HG02885 (cell line): Measurements from ENCODE around the gene POU3F3.
A peak's percentile ranks its signal among the peaks of the same experiment; 100 is the strongest.

Source experiments
- ATAC-seq: cut with Tn5 transposase; IDR thresholded peaks from one replicate; pipeline ENCODE4 v1.9.1; 2021; ENCODE audit warnings: mild to moderate bottlenecking; ENCODE audit not compliant: unreplicated experiment, poor library complexity

POU3F3 gene

DNA sequence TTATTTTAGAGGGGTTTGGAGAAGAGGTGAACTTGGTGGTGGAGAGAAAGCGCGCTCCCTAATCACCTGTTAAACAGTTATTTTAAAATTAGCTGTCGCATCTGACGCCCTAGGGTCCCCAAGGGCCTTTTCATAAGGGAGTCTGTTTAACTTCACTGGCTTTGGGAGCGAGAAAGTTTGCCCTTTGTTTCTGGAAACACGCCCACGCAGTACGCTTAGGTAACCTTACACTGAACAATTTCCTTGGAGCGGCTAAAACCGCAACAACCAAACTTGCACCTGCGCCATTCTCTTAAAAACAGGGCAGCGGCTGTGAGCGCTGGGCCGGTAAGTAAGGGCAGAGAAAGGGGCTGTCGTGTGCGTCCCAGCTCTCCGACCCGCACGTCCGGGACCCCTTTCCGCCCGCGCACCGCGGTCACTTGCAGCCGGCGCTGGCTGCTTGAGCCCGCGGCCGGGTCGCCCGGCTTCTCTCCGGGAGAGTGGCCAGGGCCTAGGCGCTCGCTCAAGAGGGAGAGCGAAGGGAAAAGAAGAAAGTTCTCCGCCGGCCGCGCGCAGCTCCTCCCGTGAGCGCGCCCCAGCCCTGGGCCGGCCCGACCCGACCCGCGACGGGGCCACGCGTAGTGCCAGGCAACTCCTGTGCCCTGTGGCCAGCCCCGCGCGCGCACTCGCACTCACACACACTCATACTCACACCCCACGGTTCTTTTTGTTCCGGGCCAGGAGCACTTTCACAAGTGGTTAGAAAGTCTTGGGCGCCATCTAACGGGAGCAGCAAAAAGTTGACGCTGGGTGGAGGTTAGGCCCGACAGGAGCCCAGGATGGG lies 19.2 kb downstream of the POU3F3 start:
- peak; percentile 90 for ATAC-seq

DNA sequence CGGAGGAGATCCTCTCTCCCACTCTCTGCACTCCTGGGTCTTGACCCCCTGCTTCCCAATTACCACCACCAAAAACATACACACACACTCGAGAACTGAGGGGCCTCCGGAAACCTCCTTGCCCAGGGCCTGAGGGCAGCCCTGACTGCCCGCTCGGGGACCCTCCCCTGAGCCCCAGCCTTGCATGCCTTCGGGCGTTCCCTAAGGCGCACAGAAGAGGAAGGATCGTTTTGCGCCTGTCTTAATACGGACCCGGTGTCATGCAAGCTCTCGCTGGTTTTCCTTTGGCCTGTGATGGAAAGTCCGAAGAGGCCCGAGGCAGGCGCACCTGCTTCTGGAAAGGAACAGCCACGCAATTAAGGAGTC lies 19.8 kb downstream of the POU3F3 start:
- peak; percentile 6 for ATAC-seq

DNA sequence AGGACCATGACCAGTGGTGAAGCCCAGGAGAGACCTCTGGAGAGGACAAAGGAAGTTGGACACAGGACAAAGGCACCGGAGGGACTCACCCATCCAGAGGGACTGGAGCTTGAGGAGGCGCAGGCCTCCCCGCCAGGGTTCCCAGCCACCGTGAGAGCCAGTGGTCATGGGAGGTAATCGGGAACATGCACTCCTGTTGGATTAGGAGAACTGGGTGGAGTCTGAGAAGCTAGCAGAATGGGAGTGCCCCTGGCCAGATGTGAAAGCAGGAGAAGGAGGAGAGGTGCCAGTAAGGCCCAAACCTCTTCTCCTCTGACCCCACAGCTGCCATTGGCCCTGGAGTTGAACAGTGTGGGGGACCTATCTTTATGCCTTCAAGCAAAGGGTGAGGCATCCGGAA lies 20.3 kb downstream of the POU3F3 start:
- ATAC-seq, result no peak

DNA sequence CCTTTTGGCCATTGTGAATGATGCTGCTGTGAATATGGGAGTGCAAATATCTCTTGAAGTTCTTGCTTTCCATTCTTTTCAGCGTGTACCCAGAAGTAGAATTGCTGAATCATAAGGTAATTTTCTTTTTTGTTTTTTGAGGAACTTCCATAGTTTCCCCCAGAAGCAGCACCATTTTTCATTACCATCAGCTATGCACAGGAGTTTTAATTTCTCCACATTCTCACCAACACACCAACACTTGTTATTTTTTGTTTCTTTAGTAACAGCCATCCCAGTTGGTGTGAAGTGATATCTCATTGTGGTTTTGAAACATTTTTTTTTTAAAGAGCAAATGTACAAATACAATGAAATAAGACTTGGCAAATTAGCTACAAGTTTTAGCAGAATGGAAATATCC lies 21.3 kb downstream of the POU3F3 start:
- ATAC-seq, result no peak

DNA sequence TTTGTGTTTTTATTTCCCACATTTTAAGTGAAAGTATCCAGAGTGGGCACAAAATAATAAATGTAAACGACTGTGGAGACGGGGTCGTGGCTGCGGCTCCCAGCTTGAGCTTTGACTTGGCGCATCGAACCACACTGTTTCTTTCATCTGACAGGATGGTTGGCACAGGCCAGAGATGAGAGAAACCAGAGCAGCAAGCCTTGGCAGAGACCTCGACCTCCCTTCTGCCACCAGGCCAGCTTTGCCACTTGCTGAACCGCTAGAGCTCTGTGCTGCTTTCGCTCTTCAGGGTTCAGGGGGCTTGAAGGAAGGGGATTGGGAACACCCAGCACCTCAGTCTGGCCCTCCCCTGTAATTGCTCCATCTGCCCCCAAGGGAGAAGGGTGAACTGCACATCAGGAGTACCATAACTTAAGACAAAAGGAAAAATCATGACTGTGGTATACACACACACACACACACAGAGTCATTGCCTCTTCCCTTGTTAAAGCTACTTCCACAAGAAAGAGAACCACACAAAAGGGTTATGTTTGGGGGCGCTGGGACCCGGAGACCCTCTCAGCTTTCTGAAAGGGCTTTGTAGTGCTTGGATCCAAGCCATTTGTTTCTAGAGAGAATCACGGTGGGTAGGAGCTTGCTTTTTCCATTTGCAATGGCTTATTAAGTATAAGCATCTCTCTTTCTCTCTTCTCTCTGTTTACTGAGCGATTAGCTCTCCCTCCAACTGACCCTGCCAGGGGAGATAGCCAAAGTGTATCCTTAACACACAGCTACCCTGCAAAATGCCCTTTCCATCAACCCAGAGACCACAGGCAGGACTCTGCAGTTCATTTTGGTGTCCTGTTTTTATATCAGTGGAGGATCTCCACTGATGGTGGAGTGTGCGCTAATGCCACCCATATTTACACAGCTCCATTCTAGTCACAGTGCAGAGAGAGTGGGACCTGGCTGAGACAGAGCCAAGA lies 23.0 kb downstream of the POU3F3 start:
- no peak for ATAC-seq

DNA sequence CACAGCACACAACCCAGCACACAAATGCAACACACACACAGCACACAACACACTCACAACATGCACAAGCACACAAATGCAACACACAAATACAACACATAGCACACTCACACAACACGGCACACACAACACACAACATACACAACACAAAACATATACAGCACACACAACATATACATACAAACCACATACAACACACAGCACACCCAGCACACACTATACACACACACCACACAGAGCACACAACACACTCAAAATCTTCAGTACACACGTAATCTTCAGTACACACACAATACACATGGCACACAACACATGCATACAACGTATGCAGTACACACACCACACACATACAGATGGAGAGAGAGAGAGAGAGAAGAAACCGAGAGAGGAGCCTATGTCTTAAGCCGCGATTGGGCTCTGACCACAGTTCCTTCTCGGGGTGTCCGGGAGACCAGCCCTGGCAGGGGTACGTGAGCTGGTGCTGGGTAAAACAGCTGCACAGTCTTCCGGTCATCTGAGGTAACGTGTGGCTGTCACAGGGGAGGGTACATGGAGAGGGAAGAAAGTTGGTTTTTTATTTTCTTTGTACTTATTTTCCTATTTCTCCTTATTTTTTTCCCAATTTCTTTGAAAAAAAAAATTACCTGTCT lies 25.1 kb downstream of the POU3F3 start:
- no peak for ATAC-seq

DNA sequence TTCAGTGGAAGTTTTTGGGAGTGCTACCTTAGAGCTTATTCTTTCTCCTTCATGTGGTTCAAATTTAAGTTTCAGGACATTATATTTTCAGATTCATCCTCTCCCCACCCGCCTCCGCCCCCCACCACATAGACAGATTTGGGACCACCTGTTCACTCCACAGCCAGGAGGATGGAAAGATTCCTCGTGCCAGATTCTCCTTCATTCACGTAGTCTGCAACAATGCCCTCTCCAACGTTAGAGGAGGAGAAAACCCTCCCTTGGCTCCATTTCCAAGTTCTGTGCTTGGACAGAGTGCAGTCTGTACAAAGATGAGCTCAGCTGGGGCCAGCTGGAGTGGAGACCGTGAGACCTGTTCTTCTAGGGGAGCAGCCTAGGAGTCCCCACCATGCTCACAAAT lies 26.2 kb downstream of the POU3F3 start:
- no peak for ATAC-seq

DNA sequence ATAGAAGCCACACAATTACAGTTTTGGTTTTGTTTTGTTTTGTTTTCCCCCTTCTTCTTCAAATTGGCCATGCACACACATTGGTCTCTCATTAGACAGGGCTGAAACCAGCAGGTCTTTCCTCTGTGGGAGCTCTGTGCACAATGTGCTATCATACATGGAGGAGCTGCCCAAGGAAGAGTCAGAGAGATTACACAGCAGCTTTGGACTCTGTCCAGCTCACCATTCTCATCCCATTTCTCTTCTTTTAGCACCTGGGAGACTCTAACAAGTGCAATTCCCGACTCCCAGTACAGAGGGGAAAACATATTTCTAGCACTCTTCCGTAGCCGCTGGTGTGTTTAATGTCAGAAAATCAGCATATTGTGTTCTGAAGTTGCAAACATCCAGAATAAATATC lies 29.4 kb downstream of the POU3F3 start:
- no peak for ATAC-seq

DNA sequence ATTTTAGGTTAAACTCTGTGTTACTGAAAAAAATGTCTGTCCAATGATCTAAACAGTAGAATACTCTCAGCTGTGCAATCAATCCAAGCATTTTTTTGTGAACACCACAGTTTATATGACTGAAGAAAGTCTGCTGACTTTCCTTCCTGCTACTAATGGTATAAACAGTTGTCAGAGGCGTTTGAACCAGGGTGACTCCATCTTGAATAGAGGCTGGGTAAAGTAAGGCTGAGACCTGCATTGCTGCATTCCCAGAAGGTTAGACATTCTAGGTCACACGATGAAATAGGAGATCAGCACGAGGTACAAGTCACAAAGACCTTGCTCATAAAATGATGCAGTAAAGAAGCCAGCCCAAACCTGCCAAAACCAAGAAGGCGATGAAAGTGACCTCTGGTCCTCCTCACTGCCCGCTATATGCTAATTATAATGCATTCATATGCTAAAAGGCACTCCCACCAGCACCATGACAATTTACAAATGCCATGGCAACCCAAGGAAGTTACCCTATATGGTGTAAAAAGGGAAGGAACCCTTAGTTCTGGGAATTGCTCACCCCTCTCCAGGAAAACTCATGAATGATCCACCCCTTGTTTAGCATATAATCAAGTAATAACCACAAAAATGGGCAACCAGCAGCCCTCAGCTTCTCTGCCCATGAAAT lies 31.3 kb downstream of the POU3F3 start:
- no peak for ATAC-seq

DNA sequence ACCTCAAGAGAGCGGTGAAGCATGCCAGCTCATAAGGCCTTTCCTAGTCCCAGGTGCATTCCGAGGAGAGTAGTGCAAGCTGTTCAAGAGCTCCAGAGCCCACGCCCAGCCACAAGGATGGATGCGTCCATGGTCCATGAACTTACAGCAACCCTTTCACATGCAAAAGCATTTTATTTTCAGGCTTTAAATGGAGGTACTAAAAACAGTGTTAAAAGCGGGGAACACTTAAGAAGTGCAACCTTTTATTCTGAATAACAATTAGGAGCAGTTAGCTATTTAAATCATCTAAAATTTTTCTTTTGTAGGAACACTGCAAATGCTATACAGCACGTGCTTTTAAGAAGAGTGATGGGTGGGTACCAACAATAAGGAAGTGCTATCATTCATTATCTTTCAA lies 33.8 kb downstream of the POU3F3 start:
- ATAC-seq, result no peak

DNA sequence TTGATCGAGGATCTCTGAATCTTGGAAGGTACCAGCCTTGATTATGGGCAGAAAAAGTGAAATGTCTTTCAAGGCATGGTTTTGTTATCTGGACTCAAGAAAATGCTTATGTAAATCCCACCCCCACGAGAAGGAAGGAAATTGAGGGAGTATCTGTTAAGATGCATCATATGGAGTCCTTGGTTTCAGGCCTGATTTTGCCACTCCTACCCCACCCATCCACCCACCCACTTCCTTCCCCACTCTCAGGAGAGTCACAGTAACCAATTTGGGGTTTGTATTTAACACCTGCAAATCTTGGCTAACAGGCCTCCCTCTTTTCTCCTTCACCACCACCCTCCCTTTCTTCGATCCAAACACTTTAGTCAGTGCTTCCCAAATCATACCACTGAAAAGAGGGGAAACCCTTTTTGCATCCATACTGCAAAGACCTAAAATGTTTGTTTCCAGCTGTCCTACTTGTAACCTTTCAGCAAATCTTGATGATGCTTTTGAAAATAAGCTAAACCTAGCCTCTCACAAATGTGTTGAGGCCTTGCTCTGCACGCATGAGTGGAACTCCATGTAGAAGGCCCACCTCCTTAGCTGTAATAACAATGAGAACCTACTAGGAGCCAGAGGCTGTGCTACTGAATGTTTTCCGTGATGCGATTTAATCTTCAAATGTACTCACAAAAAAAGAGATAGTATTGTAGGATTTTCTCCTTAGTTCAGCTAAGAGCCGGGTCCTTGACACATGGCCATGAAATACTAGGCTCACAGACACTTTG lies 34.8 kb downstream of the POU3F3 start:
- peak; percentile 53 for ATAC-seq

DNA sequence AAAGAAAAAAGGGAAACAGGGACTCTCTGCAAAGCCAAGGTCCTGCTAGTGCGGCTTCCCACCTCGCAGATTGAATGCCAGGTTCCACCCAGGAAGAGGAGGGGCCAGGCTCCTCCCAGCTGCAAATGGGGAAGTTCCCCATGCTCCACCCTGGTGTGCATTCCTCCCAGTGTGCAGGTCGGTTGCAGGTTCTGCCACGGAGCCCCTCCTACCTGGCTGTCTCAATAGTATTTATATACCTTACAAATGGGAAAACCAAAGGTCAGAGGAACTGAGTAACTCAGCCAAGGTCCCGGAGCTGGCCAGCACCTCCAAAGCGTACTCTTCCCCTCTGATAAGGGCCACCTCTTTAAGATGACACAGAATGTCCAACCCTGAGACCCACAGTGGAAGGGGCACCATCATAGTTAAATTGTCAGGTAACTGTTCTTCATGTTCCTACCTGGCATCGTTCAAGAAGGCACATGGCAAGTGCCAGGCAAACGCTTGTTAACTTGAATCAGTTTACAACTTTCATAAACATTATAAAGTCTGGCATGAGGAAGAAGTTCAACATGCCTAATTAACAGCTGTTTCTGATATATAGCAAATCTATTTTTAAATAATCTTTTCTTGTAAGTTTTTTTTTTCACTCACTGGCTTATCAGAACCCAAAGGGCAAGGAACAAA lies 35.5 kb downstream of the POU3F3 start:
- ATAC-seq, result no peak

DNA sequence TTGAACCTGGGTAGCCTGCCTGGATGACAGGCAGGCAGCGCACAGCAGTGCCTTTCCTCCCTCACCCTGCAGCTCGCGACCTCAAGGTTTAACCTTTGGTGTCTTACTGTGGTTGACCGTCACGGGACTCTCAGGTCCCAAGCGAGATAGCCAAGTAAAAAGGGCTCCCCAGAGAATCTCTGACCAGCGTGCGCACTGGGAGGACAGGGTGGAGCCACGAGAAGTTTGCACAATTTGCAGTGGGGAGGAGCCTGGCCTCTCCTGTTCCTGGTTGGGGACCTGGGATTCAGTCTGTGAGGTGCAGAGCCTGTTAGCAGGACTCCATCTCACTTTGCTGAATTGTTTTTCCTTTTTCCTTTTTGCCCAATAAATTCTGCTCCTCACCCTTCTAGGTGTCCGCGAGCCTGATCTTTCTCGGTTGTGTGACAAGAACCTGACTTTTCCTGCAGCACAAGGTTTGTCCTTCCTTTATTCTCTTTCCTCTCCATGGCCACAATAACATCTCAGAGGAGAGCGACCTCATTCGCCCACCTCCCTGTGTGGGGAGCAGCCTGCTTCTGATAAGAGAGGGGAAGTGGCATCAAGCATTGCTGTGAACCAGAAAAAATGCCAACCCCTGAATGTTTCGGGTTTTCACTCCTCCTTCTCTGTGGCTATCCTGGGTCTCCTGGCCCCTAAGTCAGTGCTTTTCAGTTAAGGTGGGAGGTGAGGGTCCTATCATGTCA lies 36.2 kb downstream of the POU3F3 start:
- no peak for ATAC-seq

DNA sequence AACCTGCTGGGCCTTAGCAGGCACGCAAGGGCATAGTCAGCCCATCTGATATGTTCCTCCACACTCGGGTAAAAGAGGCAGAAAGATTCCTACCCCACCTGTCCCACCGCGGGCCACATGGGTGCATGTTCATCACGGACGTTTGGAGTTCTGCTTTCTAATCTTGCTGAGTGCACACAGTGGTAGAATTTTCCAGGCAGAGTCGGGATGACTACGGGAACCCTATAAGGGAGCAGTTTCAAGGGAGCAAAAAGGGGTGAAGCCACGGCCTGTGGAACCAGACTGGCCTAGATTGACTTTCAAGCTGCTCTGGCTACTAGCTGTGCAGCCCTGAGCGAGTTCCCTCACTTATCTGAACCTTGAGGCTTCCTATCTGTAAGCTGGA lies 36.8 kb downstream of the POU3F3 start:
- ATAC-seq, result no peak

DNA sequence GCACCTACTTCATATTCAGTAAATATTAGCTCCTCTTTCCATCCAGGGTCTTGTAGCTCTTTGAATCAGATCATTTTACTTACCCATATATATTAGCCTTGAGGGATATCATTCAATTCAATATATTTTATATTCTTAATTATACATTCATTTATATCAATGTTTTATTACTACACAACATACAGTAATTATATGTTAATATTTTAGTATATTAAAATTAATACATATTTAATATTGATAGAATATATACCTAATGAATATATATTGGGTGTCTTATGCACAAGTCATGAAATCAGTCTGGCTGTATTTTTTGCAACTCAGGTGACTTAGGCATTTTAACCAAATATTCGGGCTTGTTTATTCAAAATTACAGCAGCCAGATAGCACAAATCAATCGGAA lies 37.2 kb downstream of the POU3F3 start:
- ATAC-seq, result no peak

DNA sequence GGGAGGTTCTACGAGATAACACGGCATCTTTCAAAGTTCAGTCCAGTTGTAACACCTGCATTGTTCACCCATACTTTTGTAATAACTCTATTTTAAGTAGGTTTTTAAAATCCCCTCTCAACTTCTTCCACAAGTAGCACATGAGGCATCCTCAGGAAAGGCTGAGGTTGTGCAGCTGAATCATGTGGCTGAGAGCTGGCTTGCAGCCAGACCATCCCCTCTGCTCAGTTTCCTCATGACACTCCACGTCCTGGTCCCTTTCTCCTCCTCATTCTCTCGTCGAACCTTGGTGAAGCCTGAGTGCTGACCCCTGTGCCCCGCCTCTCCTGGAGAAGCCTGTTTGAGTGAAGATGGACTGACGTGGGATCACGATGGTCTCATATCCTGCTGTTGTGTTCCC lies 42.5 kb downstream of the POU3F3 start:
- no peak for ATAC-seq

DNA sequence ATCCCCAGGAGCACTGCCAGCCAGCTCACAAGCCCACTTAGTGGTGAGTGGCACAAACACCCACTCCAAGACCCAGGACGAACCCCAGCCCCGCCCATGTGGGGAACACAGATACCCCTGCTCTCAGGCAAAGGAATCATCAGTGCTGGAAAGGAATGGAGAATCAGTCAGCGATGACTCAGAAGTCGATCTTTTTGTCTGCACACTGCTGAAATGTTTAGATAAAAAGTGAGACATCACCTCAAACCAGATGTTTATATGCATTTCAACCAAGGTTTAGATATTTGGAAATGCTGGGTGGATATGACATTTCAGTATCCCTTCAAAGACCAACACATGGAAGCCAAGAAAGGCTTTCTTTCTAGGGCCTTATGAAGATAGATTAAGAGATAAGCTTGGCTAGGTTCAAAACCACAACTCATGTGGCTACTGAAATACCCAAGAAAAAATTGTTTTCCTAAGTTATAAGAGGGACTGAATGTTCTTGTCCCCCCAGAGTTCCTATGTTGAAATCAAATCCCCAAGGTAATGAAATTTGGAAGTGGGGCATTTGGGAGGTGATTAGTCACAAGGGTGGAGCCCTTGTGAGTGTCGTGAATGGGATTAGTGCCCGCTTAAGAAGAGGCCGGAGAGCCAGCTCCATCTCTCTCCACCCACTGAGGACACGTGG lies 43.7 kb downstream of the POU3F3 start:
- ATAC-seq, result no peak

DNA sequence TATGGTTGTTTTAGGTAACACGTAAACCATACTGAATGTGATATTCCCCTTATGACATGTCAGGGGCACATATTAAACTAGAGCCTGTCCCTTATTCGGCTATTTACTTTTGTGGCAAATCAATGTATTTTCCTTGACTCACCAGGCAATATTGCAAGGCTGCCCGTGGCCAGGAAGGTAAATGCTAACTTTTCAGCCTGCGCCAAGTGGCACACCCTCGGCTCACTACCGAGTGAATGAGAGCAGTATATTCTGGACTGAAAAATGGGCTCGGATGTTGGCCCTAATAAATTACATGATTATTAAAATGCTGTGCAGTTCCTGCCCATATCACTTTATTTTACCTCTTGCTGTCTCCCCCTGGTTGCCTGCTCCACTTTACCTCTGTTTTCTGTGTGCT lies 46.7 kb downstream of the POU3F3 start:
- ATAC-seq, result no peak
